HG03432 (cell line): ENCODE results near the gene MUC5B.

Experiments
- ATAC-seq: cut with Tn5 transposase; IDR thresholded peaks from one replicate; pipeline ENCODE4 v1.9.1; 2021; ENCODE audit warnings: mild to moderate bottlenecking, moderate library complexity; ENCODE audit not compliant: unreplicated experiment

Gene MUC5B

GRCh38 chr11:1278766-1279673 lies 56.2 kb downstream of the MUC5B start:
- ATAC-seq: no peak

- ATAC-seq: no peak
Observed at GRCh38 chr11:1279674-1280055, 56.8 kb downstream of the MUC5B start.

- no peak for ATAC-seq
Observed at GRCh38 chr11:1280116-1281035, 57.5 kb downstream of the MUC5B start.

- no peak for ATAC-seq
Observed at GRCh38 chr11:1281326-1281973, 58.6 kb downstream of the MUC5B start.

GRCh38 chr11:1281974-1282365 lies 59.1 kb downstream of the MUC5B start:
- ATAC-seq: no peak

- ATAC-seq: no peak
Observed at GRCh38 chr11:1283091-1283511, 60.2 kb downstream of the MUC5B start.

- ATAC-seq: no peak
Observed at GRCh38 chr11:1283906-1284305, 61.0 kb downstream of the MUC5B start.

GRCh38 chr11:1285316-1285744 lies 62.5 kb downstream of the MUC5B start:
- ATAC-seq: no peak

GRCh38 chr11:1285876-1286275 lies 63.0 kb downstream of the MUC5B start:
- ATAC-seq: no peak

- no peak for ATAC-seq
Observed at GRCh38 chr11:1287928-1288327, 65.1 kb downstream of the MUC5B start.

GRCh38 chr11:1288426-1289151 lies 65.7 kb downstream of the MUC5B start:
- no peak for ATAC-seq

GRCh38 chr11:1289211-1289935 lies 66.5 kb downstream of the MUC5B start:
- no peak for ATAC-seq

- ATAC-seq: no peak
Observed at GRCh38 chr11:1290052-1291040, 67.5 kb downstream of the MUC5B start.

GRCh38 chr11:1291295-1292017 lies 68.6 kb downstream of the MUC5B start:
- no peak for ATAC-seq

- ATAC-seq: no peak
Observed at GRCh38 chr11:1292018-1292643, 69.3 kb downstream of the MUC5B start.

GRCh38 chr11:1292644-1293618 lies 70.1 kb downstream of the MUC5B start:
- ATAC-seq: no peak
